GM18861 (cell line): ENCODE results near the gene ACTL8.

Source experiments
- ATAC-seq: cut with Tn5 transposase; IDR thresholded peaks from one replicate; pipeline ENCODE4 v1.9.1; 2021; ENCODE audit not compliant: unreplicated experiment

ACTL8 gene

GRCh38 chr1:17768651-17769241, 13.6 kb downstream of the ACTL8 start:
- no peak for ATAC-seq

GRCh38 chr1:17770983-17771382, 15.8 kb downstream of the ACTL8 start:
- ATAC-seq: no peak

GRCh38 chr1:17772615-17773212, 17.6 kb downstream of the ACTL8 start:
- no peak for ATAC-seq

DNA sequence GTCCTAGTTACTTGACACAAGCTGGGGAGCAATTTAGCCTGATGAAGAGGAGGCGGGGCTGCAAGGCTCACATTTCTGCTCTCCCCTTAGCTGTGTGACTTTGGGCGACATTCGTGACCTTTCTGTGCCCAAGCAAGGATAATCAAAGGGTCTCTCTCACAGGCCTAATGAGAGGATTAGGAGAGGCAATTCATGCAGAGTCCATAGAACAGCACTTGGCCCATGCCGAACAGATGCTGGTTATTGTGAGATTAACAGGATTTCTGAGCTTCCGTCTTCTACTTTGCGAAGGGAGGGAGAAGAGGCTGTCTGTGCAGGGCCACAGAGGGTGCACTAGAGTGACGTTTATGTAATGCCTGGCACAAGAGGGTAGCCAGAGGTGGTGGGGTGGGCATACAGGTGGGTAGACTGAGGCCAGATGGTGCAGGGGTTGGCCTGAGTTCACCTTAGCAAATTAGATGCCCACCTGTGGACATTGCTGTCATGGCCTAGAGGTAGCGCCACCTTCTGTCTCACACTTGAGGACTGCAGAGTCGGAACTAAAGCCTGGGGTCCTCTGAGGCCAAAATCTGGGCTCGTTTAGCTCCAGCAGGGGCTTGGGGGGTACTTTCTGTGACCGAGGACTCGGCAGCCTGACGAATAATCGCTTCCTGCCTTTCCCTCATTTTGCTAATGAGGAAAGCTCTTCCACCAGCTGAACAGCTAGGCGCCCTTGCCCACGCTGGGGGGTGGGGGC, 18.6 kb downstream of the ACTL8 start:
- no peak for ATAC-seq

GRCh38 chr1:17774452-17774851, 19.3 kb downstream of the ACTL8 start:
- no peak for ATAC-seq

GRCh38 chr1:17775796-17776195, 20.7 kb downstream of the ACTL8 start:
- no peak for ATAC-seq

DNA sequence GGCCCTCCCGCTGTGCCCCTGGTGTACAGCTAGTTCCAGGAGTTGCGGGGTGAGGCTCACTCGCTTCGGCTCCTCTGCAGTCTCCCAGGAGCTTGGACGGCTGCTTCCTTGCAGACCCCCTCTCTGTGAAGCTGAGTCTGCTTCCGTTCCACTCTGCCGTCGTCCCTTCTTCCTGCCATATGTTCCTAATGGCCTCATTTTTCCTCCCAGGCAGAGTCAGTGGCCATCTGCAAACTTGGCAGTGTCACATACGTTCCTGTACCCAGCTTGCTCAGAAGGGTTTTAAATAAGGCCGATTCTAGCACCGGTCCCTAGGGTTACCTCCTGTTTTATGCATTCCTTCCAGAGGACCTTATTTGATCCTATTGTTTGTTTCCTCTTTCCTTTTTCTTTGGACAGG, 21.3 kb downstream of the ACTL8 start:
- no peak for ATAC-seq

DNA sequence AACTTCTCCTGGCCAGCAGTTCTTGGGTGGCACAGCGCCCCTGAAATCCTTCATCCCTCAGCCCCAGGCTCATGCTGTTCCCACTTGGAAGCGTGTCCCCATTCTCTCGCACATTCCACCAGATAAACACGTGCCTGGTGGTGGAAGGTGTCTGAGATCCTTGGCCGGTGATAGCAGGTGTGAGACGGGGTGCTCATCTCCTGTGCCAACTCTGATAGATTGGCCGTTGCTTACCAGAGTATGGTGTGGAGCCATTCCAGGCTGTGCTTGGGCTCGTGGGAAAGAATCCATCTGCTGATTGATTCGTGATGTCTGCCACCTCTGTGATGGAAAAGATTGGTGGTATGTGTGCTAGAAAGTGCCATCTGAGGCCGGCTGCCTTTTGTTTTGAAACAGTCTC, 22.2 kb downstream of the ACTL8 start:
- ATAC-seq: no peak

GRCh38 chr1:17777818-17778217, 22.7 kb downstream of the ACTL8 start:
- no peak for ATAC-seq

DNA sequence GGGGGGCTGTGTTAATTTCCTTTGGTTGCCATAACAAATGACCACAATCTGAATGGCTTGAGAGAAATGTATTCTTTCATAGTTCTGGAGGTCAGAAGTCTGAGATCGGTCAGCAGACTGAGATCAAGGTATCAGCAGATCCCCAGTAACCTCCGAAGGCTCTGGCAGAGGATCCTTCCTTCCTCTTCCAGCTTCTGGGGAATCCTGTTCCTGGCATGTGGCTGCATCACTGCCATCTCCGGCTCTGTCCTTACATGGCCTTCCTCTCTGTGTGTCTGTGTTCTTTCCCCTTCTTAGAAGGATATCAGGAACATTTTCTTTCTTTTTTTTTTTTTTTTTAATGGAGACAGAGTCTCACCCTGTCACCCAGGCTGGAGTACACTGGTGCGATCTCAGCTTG, 25.8 kb downstream of the ACTL8 start:
- ATAC-seq: no peak

DNA sequence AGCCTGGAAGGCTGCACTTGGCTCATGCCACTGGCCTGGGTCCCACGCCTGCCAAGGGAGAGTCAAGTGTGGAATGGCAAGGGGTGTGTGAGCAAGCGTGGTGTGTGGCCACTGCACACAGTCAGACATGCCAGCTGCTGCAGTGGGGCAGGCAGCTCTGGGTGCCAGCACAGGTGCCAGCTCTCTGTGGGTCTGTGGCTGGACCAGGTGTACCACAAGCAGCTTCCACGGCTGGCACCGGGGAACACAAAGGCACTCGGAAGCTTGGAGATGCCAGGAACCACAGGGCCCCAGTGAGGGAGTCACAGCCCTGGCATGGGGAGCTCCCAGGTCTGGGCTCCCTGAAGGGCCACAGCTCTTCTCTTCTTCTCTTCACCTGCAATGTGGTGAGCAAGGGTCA, 34.8 kb downstream of the ACTL8 start:
- ATAC-seq: no peak

- no peak for ATAC-seq
Measured at GRCh38 chr1:17790383-17791054, 35.4 kb downstream of the ACTL8 start.

DNA sequence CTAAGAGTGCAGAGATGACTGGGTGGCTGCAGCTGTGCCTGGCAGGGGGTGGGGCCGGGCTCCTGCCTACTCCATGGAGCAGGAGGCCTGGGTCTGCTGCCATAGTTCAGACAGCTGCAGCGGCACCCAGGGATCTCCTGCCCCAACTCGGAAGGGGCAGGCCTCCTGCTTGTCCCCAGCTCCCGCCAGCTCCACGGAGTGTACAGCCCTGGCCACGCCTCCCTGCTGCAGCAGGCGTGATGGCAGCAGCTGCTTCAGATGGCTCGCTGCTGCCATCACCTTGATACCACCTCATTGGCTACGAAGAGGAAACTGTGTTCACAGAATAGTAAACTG, 35.9 kb downstream of the ACTL8 start:
- ATAC-seq: no peak

GRCh38 chr1:17791480-17791879, 36.3 kb downstream of the ACTL8 start:
- no peak for ATAC-seq

- no peak for ATAC-seq
Measured at GRCh38 chr1:17792421-17792820, 37.3 kb downstream of the ACTL8 start.

GRCh38 chr1:17795081-17795809, 40.1 kb downstream of the ACTL8 start:
- ATAC-seq: no peak

DNA sequence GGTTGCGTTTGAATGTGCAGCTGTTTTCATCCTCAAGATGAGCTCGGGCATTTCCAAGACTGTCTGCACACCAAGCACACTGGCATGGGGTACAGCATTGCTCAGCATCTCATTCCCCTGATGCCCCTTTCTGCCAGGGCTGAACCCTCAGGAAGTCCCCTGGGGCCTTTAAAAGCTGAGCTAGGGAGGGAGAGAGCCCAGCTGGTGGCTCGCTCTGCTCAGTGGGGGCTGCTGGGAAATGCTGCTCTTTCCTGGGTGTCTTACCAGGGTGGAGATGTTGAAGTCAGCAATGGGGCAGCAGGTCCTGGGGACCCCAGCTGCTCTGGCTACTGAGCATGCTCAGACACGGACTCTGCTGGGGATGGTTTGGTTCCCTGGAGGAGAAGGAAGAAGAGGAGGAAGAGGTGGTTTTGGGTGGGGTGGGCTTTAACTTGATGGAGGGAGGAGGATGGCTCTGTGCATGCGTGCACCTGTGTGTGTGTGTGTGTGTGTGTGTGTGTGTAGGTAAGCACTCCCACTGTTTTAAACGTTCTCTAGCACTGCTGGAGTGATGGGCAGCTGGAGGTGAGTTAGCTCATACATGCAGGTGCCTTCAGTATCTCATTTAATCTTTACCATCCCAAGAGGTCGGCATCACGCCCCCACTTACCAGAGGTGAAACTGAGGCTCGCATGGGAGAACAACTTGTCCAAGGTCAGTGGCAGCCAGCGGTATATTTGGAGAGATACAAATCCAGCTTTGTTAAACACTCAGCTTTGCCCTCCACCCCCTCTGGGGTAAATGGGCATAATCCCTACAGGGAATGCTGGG, 40.9 kb downstream of the ACTL8 start:
- no peak for ATAC-seq

DNA sequence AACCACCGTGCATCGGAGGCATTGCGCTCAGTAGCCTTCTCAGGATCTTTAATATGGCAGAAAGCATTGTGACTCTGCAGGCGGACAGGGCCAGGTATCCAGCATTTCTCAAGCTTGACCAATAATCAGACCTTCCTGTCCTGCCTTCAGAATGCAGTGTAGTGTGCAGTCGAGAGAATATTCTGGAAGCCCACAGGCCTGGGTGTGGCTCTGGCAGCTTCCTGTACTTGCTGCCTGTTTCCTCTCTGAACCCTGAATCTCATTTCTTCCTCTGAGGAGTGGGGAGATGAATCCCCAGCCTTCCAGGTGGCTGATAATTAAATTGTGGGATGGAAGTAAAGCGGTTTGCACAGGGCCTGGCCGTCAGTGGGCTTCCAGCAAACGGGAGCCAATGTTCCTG, 42.3 kb downstream of the ACTL8 start:
- ATAC-seq: no peak

GRCh38 chr1:17798011-17798410, 42.9 kb downstream of the ACTL8 start:
- ATAC-seq: no peak

GRCh38 chr1:17798799-17799382, 43.8 kb downstream of the ACTL8 start:
- no peak for ATAC-seq
